Liver (tissue), 9 donors: Measurements from ENCODE around the gene ABCB1. TPM values are rescaled to one million over a fixed set of nuclear protein-coding genes. Genes with fewer than 3 reads are reported as not detected.

Source experiments
- DNase-seq: peaks from one replicate; pipeline ENCODE4 v3.0.0-alpha.2; 2017; ENCODE audit warnings: low spot score
- H3K27ac ChIP-seq, 2 donors: one replicate each; pipeline ENCODE4 v1.7.0; 2013; ENCODE audit warnings: inconsistent platforms in 2 of 2, low read length in 2 of 2, control low read depth in 1 of 2, low read depth in 1 of 2, mild to moderate bottlenecking in 1 of 2
- H3K27me3 ChIP-seq, 4 donors: one replicate each; pipeline versions ENCODE4 v1.6.1 to v1.7.0; 2013; ENCODE audit warnings: low read length in 3 of 4, inconsistent platforms in 1 of 4, mild to moderate bottlenecking in 1 of 4, moderate library complexity in 1 of 4; ENCODE audit not compliant: control insufficient read depth in 4 of 4, insufficient read depth in 4 of 4
- H3K36me3 ChIP-seq, 4 donors: one replicate each; pipeline versions ENCODE4 v1.6.1 to v1.7.0; 2013; ENCODE audit warnings: low read length in 3 of 4, mild to moderate bottlenecking in 3 of 4, low read depth in 1 of 4, moderate library complexity in 1 of 4; ENCODE audit not compliant: control insufficient read depth in 4 of 4, insufficient read depth in 3 of 4
- H3K4me1 ChIP-seq, 4 donors: one replicate each; pipeline versions ENCODE4 v1.6.1 to v1.7.0; 2013; ENCODE audit warnings: low read length in 3 of 4, mild to moderate bottlenecking in 3 of 4, moderate library complexity in 1 of 4; ENCODE audit not compliant: control insufficient read depth in 4 of 4, insufficient read depth in 4 of 4
- H3K4me3 ChIP-seq, 3 donors: one replicate each; pipeline versions ENCODE4 v1.6.1 to v1.7.0; 2013; ENCODE audit warnings: low read length in 3 of 3, control low read depth in 1 of 3, low read depth in 1 of 3, mild to moderate bottlenecking in 1 of 3
- H3K9ac ChIP-seq, 2 donors: one replicate each; pipeline ENCODE4 v1.7.0; 2013; ENCODE audit warnings: low read length in 2 of 2, mild to moderate bottlenecking in 2 of 2, moderate library complexity in 2 of 2, control low read depth in 1 of 2, low read depth in 1 of 2
- H3K9me3 ChIP-seq, 4 donors: one replicate each; pipeline versions ENCODE4 v1.6.1 to v1.7.0; 2013; ENCODE audit warnings: low read length in 3 of 4; ENCODE audit not compliant: control insufficient read depth in 4 of 4
- EGR1 ChIP-seq, 2 donors: IDR thresholded peaks; 2 replicates each; pipeline ENCODE4 v1.6.1; 2016 to 2018; ENCODE audit warnings: antibody characterized with exemption in 2 of 2, low read depth in 2 of 2
- FOXA1 ChIP-seq: IDR thresholded peaks from 2 replicates; pipeline ENCODE4 v1.6.1; 2016; ENCODE audit warnings: antibody characterized with exemption
- FOXA2 ChIP-seq: IDR thresholded peaks from 2 replicates; pipeline ENCODE4 v1.6.1; 2016; ENCODE audit warnings: antibody characterized with exemption
- GABPA ChIP-seq, 2 donors: IDR thresholded peaks in 1 of 2; conservative IDR thresholded peaks in 1 of 2; 2 replicates each; pipeline ENCODE4 v1.6.1; 2016; ENCODE audit warnings: antibody characterized with exemption in 2 of 2, mild to moderate bottlenecking in 1 of 2, moderate library complexity in 1 of 2
- HNF4A ChIP-seq, 2 donors: conservative IDR thresholded peaks; 2 replicates each; pipeline ENCODE4 v1.6.1; 2016; ENCODE audit warnings: antibody characterized with exemption in 2 of 2, mild to moderate bottlenecking in 2 of 2
- HNF4G ChIP-seq: IDR thresholded peaks from 2 replicates; pipeline ENCODE4 v1.6.1; 2016; ENCODE audit warnings: antibody characterized with exemption
- JUND ChIP-seq, 2 donors: IDR thresholded peaks; 2 replicates each; pipeline ENCODE4 v1.6.1; 2016; ENCODE audit warnings: antibody characterized with exemption in 2 of 2
- NR2F2 ChIP-seq: IDR thresholded peaks from 2 replicates; pipeline ENCODE4 v1.6.1; 2016; ENCODE audit warnings: antibody characterized with exemption
- RAD21 ChIP-seq, 2 donors: IDR thresholded peaks; 2 replicates each; pipeline ENCODE4 v1.6.1; 2016; ENCODE audit warnings: antibody characterized with exemption in 2 of 2, mild to moderate bottlenecking in 2 of 2
- RXRA ChIP-seq, 2 donors: IDR thresholded peaks; 2 replicates each; pipeline ENCODE4 v1.6.1; 2017 to 2018; ENCODE audit warnings: antibody characterized with exemption in 2 of 2, mild to moderate bottlenecking in 1 of 2
- SP1 ChIP-seq: IDR thresholded peaks from 2 replicates; pipeline ENCODE4 v1.6.1; 2018; ENCODE audit warnings: antibody characterized with exemption, mild to moderate bottlenecking
- TAF1 ChIP-seq: conservative IDR thresholded peaks from 2 replicates; pipeline ENCODE4 v1.6.1; 2016; ENCODE audit warnings: antibody characterized with exemption, mild to moderate bottlenecking
- YY1 ChIP-seq: IDR thresholded peaks from 2 replicates; pipeline ENCODE4 v1.6.1; 2016; ENCODE audit warnings: antibody characterized with exemption, mild to moderate bottlenecking
- WGBS: extraction: QIAGEN DNeasy Blood & Tissue Kit; methylation state at CpG from one replicate; pipeline ENCODE4 v1.1.7; 2013; 5-methylcytosine and 5-hydroxymethylcytosine counted together
- polyA plus RNA-seq, 2 donors: library from polyadenylated mRNA; stranded (reverse) in 1 of 2; unstranded in 1 of 2; fragments of 200-250 nt in 1 of 2; fragments of >200 nt in 1 of 2; fragmentation: Nextera tagmentation in 1 of 2; extraction: Ambion mirVana in 1 of 2; gene quantifications; one replicate each; pipeline versions ENCODE4 v1.2.1 to v1.2.3, GENCODE V29; 2013 to 2015
- total RNA-seq, 2 donors: library from RNA; depleted of rRNA; stranded (reverse); fragments of >200 nt; gene quantifications; one replicate each; pipeline ENCODE4 v1.2.3, GENCODE V29; 2014
- TF ChIP-seq, protein P1 (sequence below): IDR thresholded peaks from 2 replicates; pipeline ENCODE4 v1.6.1; 2016; ENCODE audit warnings: antibody characterized with exemption
- TF ChIP-seq, protein P2 (sequence below): fragments of 150-350 bp; IDR thresholded peaks from 2 replicates; pipeline ENCODE4 v1.5.1; 2017; ENCODE audit warnings: improper control_type of control experiment, low read depth, low read length; ENCODE audit not compliant: missing input control
- TF ChIP-seq, protein P3 (sequence below): IDR thresholded peaks from 2 replicates; pipeline ENCODE4 v1.6.1; 2016; ENCODE audit warnings: antibody characterized with exemption
- TF ChIP-seq, protein P4 (sequence below): IDR thresholded peaks from 2 replicates; pipeline ENCODE4 v1.6.1; 2016; ENCODE audit warnings: antibody characterized with exemption
- TF ChIP-seq, protein P5 (sequence below): IDR thresholded peaks from 2 replicates; pipeline ENCODE4 v1.6.1; 2016; ENCODE audit warnings: antibody characterized with exemption, mild to moderate bottlenecking
- donor health status: healthy.
- donor health status: healthy.
- donor health status: healthy.
- donor health status: healthy.
- donor health status: healthy.

ABCB1 gene
- total and polyA plus RNA-seq, 4 donors = 11.9 to 53.2 (median 21.0) TPM

DNA sequence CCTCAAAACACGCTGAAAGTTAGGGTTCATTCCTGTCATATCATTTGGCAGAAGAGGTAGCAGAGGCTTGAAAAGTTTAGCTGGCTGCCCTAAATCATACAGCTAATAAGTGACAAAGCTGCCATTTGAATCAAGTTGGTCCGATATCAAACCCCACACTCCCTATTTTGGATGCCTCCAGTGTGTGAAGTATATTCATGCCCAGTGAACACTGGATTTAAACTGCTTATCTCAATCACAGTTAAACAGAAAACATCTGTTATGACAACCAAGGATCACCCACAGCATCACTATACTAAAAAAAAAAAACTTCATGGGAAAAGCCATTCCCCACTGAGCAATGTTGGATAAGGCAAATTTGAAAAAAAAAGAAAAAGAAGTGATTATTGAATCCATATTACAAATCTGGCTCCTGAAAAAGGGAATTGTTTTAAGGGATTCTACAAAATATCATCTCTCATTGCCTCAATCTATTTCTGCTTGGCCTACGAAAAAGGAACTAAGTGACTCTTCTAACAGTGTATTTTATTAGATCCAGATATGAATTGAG is 48.3 kb downstream of the ABCB1 start:
- Histone ChIP-seq H3K27me3 (no peaks in the 10 kb centered on the region), H3K9ac (no peak overlapping the region), H3K4me3 (no peak overlapping the region), H3K9me3 (no peaks in the 10 kb centered on the region), H3K36me3 (peaks cover 0 to 16% (median 10%) of the 10 kb centered on the region in 4 donors), H3K27ac (no peak overlapping the region), H3K4me1 (no peaks in the 10 kb centered on the region)
- DNase-seq = no peak
- TF ChIP-seq, protein P1, sequence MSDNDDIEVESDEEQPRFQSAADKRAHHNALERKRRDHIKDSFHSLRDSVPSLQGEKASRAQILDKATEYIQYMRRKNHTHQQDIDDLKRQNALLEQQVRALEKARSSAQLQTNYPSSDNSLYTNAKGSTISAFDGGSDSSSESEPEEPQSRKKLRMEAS = no peak
- TF ChIP-seq, protein P2, sequence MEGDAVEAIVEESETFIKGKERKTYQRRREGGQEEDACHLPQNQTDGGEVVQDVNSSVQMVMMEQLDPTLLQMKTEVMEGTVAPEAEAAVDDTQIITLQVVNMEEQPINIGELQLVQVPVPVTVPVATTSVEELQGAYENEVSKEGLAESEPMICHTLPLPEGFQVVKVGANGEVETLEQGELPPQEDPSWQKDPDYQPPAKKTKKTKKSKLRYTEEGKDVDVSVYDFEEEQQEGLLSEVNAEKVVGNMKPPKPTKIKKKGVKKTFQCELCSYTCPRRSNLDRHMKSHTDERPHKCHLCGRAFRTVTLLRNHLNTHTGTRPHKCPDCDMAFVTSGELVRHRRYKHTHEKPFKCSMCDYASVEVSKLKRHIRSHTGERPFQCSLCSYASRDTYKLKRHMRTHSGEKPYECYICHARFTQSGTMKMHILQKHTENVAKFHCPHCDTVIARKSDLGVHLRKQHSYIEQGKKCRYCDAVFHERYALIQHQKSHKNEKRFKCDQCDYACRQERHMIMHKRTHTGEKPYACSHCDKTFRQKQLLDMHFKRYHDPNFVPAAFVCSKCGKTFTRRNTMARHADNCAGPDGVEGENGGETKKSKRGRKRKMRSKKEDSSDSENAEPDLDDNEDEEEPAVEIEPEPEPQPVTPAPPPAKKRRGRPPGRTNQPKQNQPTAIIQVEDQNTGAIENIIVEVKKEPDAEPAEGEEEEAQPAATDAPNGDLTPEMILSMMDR = no peak
- TF ChIP-seq NR2F2 (no peak), YY1 (no peak), RAD21 (IDR thresholded peaks at IDR 0.05) (no peak), SP1 (no peak), HNF4A (conservative IDR thresholded peaks at IDR 0.05) (no peak), RXRA (IDR thresholded peaks at IDR 0.05) (no peak), FOXA1 (no peak), HNF4G (no peak), TAF1 (no peak), FOXA2 (no peak), JUND (IDR thresholded peaks at IDR 0.05) (no peak), GABPA (IDR thresholded peaks at IDR 0.05 in 1 of 2, conservative IDR thresholded peaks at IDR 0.05 in 1 of 2) (no peak), EGR1 (IDR thresholded peaks at IDR 0.05; ENCODE audit: low read depth in 2 of 2) (no peak)
- TF ChIP-seq, protein P3, sequence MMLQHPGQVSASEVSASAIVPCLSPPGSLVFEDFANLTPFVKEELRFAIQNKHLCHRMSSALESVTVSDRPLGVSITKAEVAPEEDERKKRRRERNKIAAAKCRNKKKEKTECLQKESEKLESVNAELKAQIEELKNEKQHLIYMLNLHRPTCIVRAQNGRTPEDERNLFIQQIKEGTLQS = no peak
- TF ChIP-seq, protein P4, sequence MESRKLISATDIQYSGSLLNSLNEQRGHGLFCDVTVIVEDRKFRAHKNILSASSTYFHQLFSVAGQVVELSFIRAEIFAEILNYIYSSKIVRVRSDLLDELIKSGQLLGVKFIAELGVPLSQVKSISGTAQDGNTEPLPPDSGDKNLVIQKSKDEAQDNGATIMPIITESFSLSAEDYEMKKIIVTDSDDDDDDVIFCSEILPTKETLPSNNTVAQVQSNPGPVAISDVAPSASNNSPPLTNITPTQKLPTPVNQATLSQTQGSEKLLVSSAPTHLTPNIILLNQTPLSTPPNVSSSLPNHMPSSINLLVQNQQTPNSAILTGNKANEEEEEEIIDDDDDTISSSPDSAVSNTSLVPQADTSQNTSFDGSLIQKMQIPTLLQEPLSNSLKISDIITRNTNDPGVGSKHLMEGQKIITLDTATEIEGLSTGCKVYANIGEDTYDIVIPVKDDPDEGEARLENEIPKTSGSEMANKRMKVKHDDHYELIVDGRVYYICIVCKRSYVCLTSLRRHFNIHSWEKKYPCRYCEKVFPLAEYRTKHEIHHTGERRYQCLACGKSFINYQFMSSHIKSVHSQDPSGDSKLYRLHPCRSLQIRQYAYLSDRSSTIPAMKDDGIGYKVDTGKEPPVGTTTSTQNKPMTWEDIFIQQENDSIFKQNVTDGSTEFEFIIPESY = no peak
- TF ChIP-seq, protein P5, sequence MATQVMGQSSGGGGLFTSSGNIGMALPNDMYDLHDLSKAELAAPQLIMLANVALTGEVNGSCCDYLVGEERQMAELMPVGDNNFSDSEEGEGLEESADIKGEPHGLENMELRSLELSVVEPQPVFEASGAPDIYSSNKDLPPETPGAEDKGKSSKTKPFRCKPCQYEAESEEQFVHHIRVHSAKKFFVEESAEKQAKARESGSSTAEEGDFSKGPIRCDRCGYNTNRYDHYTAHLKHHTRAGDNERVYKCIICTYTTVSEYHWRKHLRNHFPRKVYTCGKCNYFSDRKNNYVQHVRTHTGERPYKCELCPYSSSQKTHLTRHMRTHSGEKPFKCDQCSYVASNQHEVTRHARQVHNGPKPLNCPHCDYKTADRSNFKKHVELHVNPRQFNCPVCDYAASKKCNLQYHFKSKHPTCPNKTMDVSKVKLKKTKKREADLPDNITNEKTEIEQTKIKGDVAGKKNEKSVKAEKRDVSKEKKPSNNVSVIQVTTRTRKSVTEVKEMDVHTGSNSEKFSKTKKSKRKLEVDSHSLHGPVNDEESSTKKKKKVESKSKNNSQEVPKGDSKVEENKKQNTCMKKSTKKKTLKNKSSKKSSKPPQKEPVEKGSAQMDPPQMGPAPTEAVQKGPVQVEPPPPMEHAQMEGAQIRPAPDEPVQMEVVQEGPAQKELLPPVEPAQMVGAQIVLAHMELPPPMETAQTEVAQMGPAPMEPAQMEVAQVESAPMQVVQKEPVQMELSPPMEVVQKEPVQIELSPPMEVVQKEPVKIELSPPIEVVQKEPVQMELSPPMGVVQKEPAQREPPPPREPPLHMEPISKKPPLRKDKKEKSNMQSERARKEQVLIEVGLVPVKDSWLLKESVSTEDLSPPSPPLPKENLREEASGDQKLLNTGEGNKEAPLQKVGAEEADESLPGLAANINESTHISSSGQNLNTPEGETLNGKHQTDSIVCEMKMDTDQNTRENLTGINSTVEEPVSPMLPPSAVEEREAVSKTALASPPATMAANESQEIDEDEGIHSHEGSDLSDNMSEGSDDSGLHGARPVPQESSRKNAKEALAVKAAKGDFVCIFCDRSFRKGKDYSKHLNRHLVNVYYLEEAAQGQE = no peak
- 94% methylated on average over 3 of the region's 3 CpGs for WGBS
